ENCODE data around the gene PICALM. TPM values are rescaled to one million over a fixed set of nuclear protein-coding genes. Genes with fewer than 3 reads are reported as not detected.
A peak's percentile ranks its signal among the peaks of the same experiment; 100 is the strongest.

Gene PICALM
- total and polyA plus RNA-seq, 9 of the 15 experiments (the other 6 are each of a cell fraction or from before 2014, with no cell fraction given): 41.3 to 990 (median 309) TPM

DNA sequence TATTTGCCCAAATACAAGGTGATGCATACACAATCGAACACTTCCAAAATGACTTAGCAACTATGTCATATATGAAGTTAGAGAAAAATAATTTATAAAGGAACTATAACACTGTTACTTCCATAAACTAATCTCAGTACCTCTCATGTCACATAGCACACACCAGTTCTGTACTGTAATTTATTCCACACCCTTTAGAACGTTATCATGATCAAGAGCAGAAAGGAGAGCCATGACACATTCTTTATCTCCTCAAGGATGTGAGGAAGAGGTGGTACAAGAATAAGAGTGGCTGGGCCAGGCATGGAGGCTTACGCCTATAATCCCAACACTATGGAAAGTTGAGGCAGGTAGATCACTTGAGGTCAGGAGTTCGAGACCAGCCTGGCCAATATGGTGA, 31.1 kb downstream of the PICALM start (continued):
- TF ChIP-seq, protein P1, sequence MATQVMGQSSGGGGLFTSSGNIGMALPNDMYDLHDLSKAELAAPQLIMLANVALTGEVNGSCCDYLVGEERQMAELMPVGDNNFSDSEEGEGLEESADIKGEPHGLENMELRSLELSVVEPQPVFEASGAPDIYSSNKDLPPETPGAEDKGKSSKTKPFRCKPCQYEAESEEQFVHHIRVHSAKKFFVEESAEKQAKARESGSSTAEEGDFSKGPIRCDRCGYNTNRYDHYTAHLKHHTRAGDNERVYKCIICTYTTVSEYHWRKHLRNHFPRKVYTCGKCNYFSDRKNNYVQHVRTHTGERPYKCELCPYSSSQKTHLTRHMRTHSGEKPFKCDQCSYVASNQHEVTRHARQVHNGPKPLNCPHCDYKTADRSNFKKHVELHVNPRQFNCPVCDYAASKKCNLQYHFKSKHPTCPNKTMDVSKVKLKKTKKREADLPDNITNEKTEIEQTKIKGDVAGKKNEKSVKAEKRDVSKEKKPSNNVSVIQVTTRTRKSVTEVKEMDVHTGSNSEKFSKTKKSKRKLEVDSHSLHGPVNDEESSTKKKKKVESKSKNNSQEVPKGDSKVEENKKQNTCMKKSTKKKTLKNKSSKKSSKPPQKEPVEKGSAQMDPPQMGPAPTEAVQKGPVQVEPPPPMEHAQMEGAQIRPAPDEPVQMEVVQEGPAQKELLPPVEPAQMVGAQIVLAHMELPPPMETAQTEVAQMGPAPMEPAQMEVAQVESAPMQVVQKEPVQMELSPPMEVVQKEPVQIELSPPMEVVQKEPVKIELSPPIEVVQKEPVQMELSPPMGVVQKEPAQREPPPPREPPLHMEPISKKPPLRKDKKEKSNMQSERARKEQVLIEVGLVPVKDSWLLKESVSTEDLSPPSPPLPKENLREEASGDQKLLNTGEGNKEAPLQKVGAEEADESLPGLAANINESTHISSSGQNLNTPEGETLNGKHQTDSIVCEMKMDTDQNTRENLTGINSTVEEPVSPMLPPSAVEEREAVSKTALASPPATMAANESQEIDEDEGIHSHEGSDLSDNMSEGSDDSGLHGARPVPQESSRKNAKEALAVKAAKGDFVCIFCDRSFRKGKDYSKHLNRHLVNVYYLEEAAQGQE (IDR thresholded peaks at IDR 0.05; ENCODE audit: borderline replicate concordance): no peak
- TF ChIP-seq, protein P1 (CRISPR knock-in tag; IDR thresholded peaks at IDR 0.05; ENCODE audit: low read depth): no peak
- TF ChIP-seq ZNF316 (IDR thresholded peaks at IDR 0.05): no peak
- TF ChIP-seq, protein P2, sequence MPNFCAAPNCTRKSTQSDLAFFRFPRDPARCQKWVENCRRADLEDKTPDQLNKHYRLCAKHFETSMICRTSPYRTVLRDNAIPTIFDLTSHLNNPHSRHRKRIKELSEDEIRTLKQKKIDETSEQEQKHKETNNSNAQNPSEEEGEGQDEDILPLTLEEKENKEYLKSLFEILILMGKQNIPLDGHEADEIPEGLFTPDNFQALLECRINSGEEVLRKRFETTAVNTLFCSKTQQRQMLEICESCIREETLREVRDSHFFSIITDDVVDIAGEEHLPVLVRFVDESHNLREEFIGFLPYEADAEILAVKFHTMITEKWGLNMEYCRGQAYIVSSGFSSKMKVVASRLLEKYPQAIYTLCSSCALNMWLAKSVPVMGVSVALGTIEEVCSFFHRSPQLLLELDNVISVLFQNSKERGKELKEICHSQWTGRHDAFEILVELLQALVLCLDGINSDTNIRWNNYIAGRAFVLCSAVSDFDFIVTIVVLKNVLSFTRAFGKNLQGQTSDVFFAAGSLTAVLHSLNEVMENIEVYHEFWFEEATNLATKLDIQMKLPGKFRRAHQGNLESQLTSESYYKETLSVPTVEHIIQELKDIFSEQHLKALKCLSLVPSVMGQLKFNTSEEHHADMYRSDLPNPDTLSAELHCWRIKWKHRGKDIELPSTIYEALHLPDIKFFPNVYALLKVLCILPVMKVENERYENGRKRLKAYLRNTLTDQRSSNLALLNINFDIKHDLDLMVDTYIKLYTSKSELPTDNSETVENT (CRISPR knock-in tag; IDR thresholded peaks at IDR 0.05): no peak
- TF ChIP-seq, protein P3, sequence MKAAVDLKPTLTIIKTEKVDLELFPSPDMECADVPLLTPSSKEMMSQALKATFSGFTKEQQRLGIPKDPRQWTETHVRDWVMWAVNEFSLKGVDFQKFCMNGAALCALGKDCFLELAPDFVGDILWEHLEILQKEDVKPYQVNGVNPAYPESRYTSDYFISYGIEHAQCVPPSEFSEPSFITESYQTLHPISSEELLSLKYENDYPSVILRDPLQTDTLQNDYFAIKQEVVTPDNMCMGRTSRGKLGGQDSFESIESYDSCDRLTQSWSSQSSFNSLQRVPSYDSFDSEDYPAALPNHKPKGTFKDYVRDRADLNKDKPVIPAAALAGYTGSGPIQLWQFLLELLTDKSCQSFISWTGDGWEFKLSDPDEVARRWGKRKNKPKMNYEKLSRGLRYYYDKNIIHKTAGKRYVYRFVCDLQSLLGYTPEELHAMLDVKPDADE (conservative IDR thresholded peaks at IDR 0.05; ENCODE audit: control insufficient read depth, low read depth, low read length): no peak
- TF ChIP-seq KDM1A (IDR thresholded peaks at IDR 0.05): 0 out of 4 replicates have a peak, but pooled peaks of 1 of the 2 experiments have one; percentile 19
- no peak for TF ChIP-seq FOXM1 (IDR thresholded peaks at IDR 0.05; ENCODE audit: low read depth)
- no peak for TF ChIP-seq FOXM1 (CRISPR knock-in tag; IDR thresholded peaks at IDR 0.05; ENCODE audit: low read depth)
- TF ChIP-seq ARHGAP35 (IDR thresholded peaks at IDR 0.05; ENCODE audit: partially characterized antibody): no peak
- peak; percentile 56; the same call in 1 of the 2 replicates for TF ChIP-seq CTBP1 (IDR thresholded peaks at IDR 0.05; ENCODE audit: borderline replicate concordance)
- no peak for TF ChIP-seq JUNB (CRISPR knock-in tag; conservative IDR thresholded peaks at IDR 0.05)
- TF ChIP-seq NR2F6 (CRISPR knock-in tag; IDR thresholded peaks at IDR 0.05): no peak
- TF ChIP-seq, protein P4, sequence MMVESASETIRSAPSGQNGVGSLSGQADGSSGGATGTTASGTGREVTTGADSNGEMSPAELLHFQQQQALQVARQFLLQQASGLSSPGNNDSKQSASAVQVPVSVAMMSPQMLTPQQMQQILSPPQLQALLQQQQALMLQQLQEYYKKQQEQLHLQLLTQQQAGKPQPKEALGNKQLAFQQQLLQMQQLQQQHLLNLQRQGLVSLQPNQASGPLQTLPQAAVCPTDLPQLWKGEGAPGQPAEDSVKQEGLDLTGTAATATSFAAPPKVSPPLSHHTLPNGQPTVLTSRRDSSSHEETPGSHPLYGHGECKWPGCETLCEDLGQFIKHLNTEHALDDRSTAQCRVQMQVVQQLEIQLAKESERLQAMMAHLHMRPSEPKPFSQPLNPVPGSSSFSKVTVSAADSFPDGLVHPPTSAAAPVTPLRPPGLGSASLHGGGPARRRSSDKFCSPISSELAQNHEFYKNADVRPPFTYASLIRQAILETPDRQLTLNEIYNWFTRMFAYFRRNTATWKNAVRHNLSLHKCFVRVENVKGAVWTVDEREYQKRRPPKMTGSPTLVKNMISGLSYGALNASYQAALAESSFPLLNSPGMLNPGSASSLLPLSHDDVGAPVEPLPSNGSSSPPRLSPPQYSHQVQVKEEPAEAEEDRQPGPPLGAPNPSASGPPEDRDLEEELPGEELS (CRISPR knock-in tag; IDR thresholded peaks at IDR 0.05; ENCODE audit: borderline replicate concordance): no peak
- TF ChIP-seq CBFB (CRISPR knock-in tag; IDR thresholded peaks at IDR 0.05): no peak
- TF ChIP-seq, protein P5, sequence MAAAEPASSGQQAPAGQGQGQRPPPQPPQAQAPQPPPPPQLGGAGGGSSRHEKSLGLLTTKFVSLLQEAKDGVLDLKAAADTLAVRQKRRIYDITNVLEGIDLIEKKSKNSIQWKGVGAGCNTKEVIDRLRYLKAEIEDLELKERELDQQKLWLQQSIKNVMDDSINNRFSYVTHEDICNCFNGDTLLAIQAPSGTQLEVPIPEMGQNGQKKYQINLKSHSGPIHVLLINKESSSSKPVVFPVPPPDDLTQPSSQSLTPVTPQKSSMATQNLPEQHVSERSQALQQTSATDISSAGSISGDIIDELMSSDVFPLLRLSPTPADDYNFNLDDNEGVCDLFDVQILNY (CRISPR knock-in tag; IDR thresholded peaks at IDR 0.05): no peak

Data from K562 (cell line).